IPS-15b (cell line): ENCODE data around the gene LINC01488.

Experiments used
- H3K27me3 ChIP-seq: one replicate; pipeline ENCODE4 v1.6.1; 2013; ENCODE audit warnings: low read length; ENCODE audit not compliant: control insufficient read depth, insufficient read depth
- H3K36me3 ChIP-seq: one replicate; pipeline ENCODE4 v1.6.1; 2013; ENCODE audit warnings: low read length; ENCODE audit not compliant: control insufficient read depth, insufficient read depth
- H3K4me1 ChIP-seq: one replicate; pipeline ENCODE4 v1.6.1; 2013; ENCODE audit warnings: mild to moderate bottlenecking, low read length; ENCODE audit not compliant: control insufficient read depth, insufficient read depth
- H3K4me3 ChIP-seq: one replicate; pipeline ENCODE4 v1.5.1; 2013; ENCODE audit warnings: low read depth, low read length
- H3K9ac ChIP-seq: one replicate; pipeline ENCODE4 v1.6.1; 2013; ENCODE audit warnings: low read depth, mild to moderate bottlenecking, low read length
- H3K9me3 ChIP-seq: one replicate; pipeline ENCODE4 v1.6.1; 2013; ENCODE audit warnings: mild to moderate bottlenecking, low read length; ENCODE audit not compliant: control insufficient read depth, insufficient read depth

The LINC01488 gene

GRCh38 chr11:69486773-69487291 lies 5.4 kb downstream of the LINC01488 start:
- H3K4me3 ChIP-seq, result no peak overlapping the region
- H3K27me3 ChIP-seq, result no peaks in the 10 kb centered on the region
- no peaks in the 10 kb centered on the region for H3K4me1 ChIP-seq
- H3K9me3 ChIP-seq, result no peaks in the 10 kb centered on the region
- no peak overlapping the region for H3K9ac ChIP-seq
- no peaks in the 10 kb centered on the region for H3K36me3 ChIP-seq

- H3K4me1 ChIP-seq, result no peaks in the 10 kb centered on the region
- H3K36me3 ChIP-seq, result no peaks in the 10 kb centered on the region
- H3K9me3 ChIP-seq, result no peaks in the 10 kb centered on the region
- H3K27me3 ChIP-seq, result no peaks in the 10 kb centered on the region
- H3K4me3 ChIP-seq, result no peak overlapping the region
- H3K9ac ChIP-seq, result no peak overlapping the region
Observed at GRCh38 chr11:69487391-69487790, 5.9 kb downstream of the LINC01488 start.

GRCh38 chr11:69487849-69488542 lies 6.5 kb downstream of the LINC01488 start:
- no peaks in the 10 kb centered on the region for H3K27me3 ChIP-seq
- H3K9me3 ChIP-seq, result no peaks in the 10 kb centered on the region
- no peak overlapping the region for H3K9ac ChIP-seq
- no peaks in the 10 kb centered on the region for H3K4me1 ChIP-seq
- no peaks in the 10 kb centered on the region for H3K36me3 ChIP-seq
- H3K4me3 ChIP-seq, result no peak overlapping the region

- Histone ChIP-seq H3K36me3 (no peaks in the 10 kb centered on the region), H3K4me1 (no peaks in the 10 kb centered on the region), H3K9ac (no peak overlapping the region), H3K9me3 (no peaks in the 10 kb centered on the region), H3K27me3 (no peaks in the 10 kb centered on the region), H3K4me3 (no peak overlapping the region)
Observed at GRCh38 chr11:69488543-69488940, 7.1 kb downstream of the LINC01488 start.

- Histone ChIP-seq H3K4me3 (no peak overlapping the region), H3K36me3 (no peaks in the 10 kb centered on the region), H3K9me3 (no peaks in the 10 kb centered on the region), H3K9ac (no peak overlapping the region), H3K27me3 (no peaks in the 10 kb centered on the region), H3K4me1 (no peaks in the 10 kb centered on the region)
Observed at GRCh38 chr11:69489031-69489745, 7.7 kb downstream of the LINC01488 start.

GRCh38 chr11:69489746-69490365 lies 8.4 kb downstream of the LINC01488 start:
- Histone ChIP-seq H3K9me3 (no peaks in the 10 kb centered on the region), H3K4me3 (no peak overlapping the region), H3K9ac (no peak overlapping the region), H3K4me1 (no peaks in the 10 kb centered on the region), H3K27me3 (no peaks in the 10 kb centered on the region), H3K36me3 (no peaks in the 10 kb centered on the region)

GRCh38 chr11:69490516-69490915 lies 9.1 kb downstream of the LINC01488 start:
- H3K4me1 ChIP-seq, result no peaks in the 10 kb centered on the region
- H3K9me3 ChIP-seq, result no peaks in the 10 kb centered on the region
- no peaks in the 10 kb centered on the region for H3K36me3 ChIP-seq
- H3K9ac ChIP-seq, result no peak overlapping the region
- no peak overlapping the region for H3K4me3 ChIP-seq
- no peaks in the 10 kb centered on the region for H3K27me3 ChIP-seq

- Histone ChIP-seq H3K4me3 (no peak overlapping the region), H3K36me3 (no peaks in the 10 kb centered on the region), H3K4me1 (no peaks in the 10 kb centered on the region), H3K27me3 (no peaks in the 10 kb centered on the region), H3K9ac (no peak overlapping the region), H3K9me3 (no peaks in the 10 kb centered on the region)
Observed at GRCh38 chr11:69491071-69492031, 9.9 kb downstream of the LINC01488 start.

- H3K9ac ChIP-seq, result no peak overlapping the region
- no peaks in the 10 kb centered on the region for H3K27me3 ChIP-seq
- H3K9me3 ChIP-seq, result no peaks in the 10 kb centered on the region
- no peaks in the 10 kb centered on the region for H3K36me3 ChIP-seq
- no peaks in the 10 kb centered on the region for H3K4me1 ChIP-seq
- no peak overlapping the region for H3K4me3 ChIP-seq
Observed at GRCh38 chr11:69492201-69492991, 10.9 kb downstream of the LINC01488 start.

GRCh38 chr11:69493931-69494821 lies 12.7 kb downstream of the LINC01488 start:
- Histone ChIP-seq H3K4me1 (no peaks in the 10 kb centered on the region), H3K4me3 (no peak overlapping the region), H3K36me3 (no peaks in the 10 kb centered on the region), H3K9ac (no peak overlapping the region), H3K27me3 (no peaks in the 10 kb centered on the region), H3K9me3 (no peaks in the 10 kb centered on the region)
